GM12878 (cell line): ENCODE measurements around the gene LMO2. TPM values are rescaled to one million over a fixed set of nuclear protein-coding genes. Genes with fewer than 3 reads are reported as not detected.

Source experiments
- ATAC-seq: fragments of 200-7000 bp; cut with Tn5 transposase; 3 replicates; pipeline ENCODE4 v1.9.1; 2020; ENCODE audit warnings: mild to moderate bottlenecking, moderate library complexity
- BruUV-seq: library from RNA; stranded (reverse); fragments of 400-500 nt; replicated peaks from 2 replicates; lab custom pipeline; 2021; lab: Mats Ljungman, UMichigan
- CTCF ChIA-PET: fragments of 300-600 bp; sonication (Branson Sonifier 250); formaldehyde crosslinking; extraction: SDS; loops from one replicate; lab custom pipeline; 2021; ENCODE audit warnings: inconsistent platforms; lab: Yijun Ruan, JAX
- POLR2A ChIA-PET: fragments of 350-600 bp; formaldehyde crosslinking; extraction: SDS; loops from one replicate; lab custom pipeline; 2021; ENCODE audit warnings: inconsistent platforms; lab: Charles Lee
- RAD21 ChIA-PET: fragments of 300-600 bp; sonication (Branson Sonifier 250); formaldehyde crosslinking; loops from one replicate; lab custom pipeline; 2023; ENCODE audit warnings: antibody characterized with exemption; ENCODE audit not compliant: unreplicated experiment; lab: Charles Lee
- SMC1A ChIA-PET: fragments of 300-600 bp; sonication (Branson Sonifier 250); formaldehyde crosslinking; loops from one replicate; lab custom pipeline; 2023; ENCODE audit not compliant: unreplicated experiment, uncharacterized antibody; lab: Charles Lee
- DNase-seq: peaks from one replicate; pipeline ENCODE4 v3.0.0-alpha.2; 2011; ENCODE audit warnings: low read depth, low spot score
- FAIRE-seq: peaks from 3 replicates; lab custom pipeline; 2011; peaks lifted over from hg19 to GRCh38; lab: Jason Lieb, UNC
- H2AFZ ChIP-seq: 2 replicates; pipeline ENCODE4 v1.6.0; 2011; ENCODE audit warnings: low read depth, low read length, control low read depth; ENCODE audit not compliant: control insufficient read depth
- H3K27ac ChIP-seq: 2 replicates; pipeline ENCODE4 v1.5.1; 2011; ENCODE audit warnings: control low read depth; ENCODE audit not compliant: control insufficient read depth, insufficient read depth
- H3K27me3 ChIP-seq, 2 experiments: replicated peaks in 1 of 2; 2 replicates each; pipeline versions ENCODE4 v1.6.0 to v1.6.1; 2011; ENCODE audit warnings: low read length in 1 of 2; ENCODE audit not compliant: control insufficient read depth in 2 of 2, insufficient read depth in 2 of 2
- H3K36me3 ChIP-seq, 2 experiments: 2 replicates each; pipeline ENCODE4 v1.5.1; 2011; ENCODE audit warnings: low read length in 1 of 2; ENCODE audit not compliant: control insufficient read depth in 2 of 2, insufficient read depth in 2 of 2
- H3K4me1 ChIP-seq: 2 replicates; pipeline ENCODE4 v1.6.1; 2011; ENCODE audit warnings: mild to moderate bottlenecking, low read length, moderate library complexity, mixed read lengths; ENCODE audit not compliant: control insufficient read depth, insufficient read depth
- H3K4me2 ChIP-seq: 2 replicates; pipeline ENCODE4 v1.6.0; 2011; ENCODE audit warnings: control low read depth; ENCODE audit not compliant: control insufficient read depth, insufficient read depth
- H3K4me3 ChIP-seq: fragments of 200-600 bp; sonication (generic); 2 replicates; pipeline ENCODE4 v1.5.1; 2016
- H3K79me2 ChIP-seq: 2 replicates; pipeline ENCODE4 v1.6.0; 2011; ENCODE audit warnings: low read length; ENCODE audit not compliant: control insufficient read depth, insufficient read depth
- H3K9ac ChIP-seq: 2 replicates; pipeline ENCODE4 v1.8.0; 2011; ENCODE audit warnings: low read length, control low read depth, mixed read lengths; ENCODE audit not compliant: control insufficient read depth, insufficient read depth
- H3K9me3 ChIP-seq: replicated peaks from 3 replicates; pipeline ENCODE4 v1.5.1; 2011; ENCODE audit warnings: mild to moderate bottlenecking, low read length; ENCODE audit not compliant: control insufficient read depth, insufficient read depth
- H4K20me1 ChIP-seq: 2 replicates; pipeline ENCODE4 v1.6.0; 2011; ENCODE audit not compliant: control insufficient read depth, insufficient read depth
- ATF7 ChIP-seq: fragments of 450-650 bp; IDR thresholded peaks from 2 replicates; pipeline ENCODE4 v1.6.1; 2016; ENCODE audit warnings: low read depth, mild to moderate bottlenecking
- DPF2 ChIP-seq: fragments of 450-650 bp; IDR thresholded peaks from 2 replicates; pipeline ENCODE4 v1.6.1; 2017; ENCODE audit warnings: mild to moderate bottlenecking
- MEF2A ChIP-seq: IDR thresholded peaks from 2 replicates; pipeline ENCODE4 v1.6.1; 2011; ENCODE audit warnings: low read depth, mild to moderate bottlenecking, low read length, moderate library complexity; ENCODE audit not compliant: insufficient read depth
- MXI1 ChIP-seq: fragments of 150-350 bp; IDR thresholded peaks from 2 replicates; pipeline ENCODE4 v1.6.1; 2011; ENCODE audit warnings: low read depth, mild to moderate bottlenecking, inconsistent platforms, low read length, improper control_type of control experiment
- NFXL1 ChIP-seq: fragments of 450-650 bp; IDR thresholded peaks from 2 replicates; pipeline ENCODE4 v1.6.1; 2017; ENCODE audit warnings: antibody characterized with exemption, mild to moderate bottlenecking, borderline replicate concordance
- NFYB ChIP-seq: IDR thresholded peaks from 2 replicates; pipeline ENCODE4 v1.6.1; 2011; ENCODE audit warnings: low read depth, mild to moderate bottlenecking, low read length, improper control_type of control experiment, moderate library complexity; ENCODE audit not compliant: insufficient read depth
- STAT3 ChIP-seq: IDR thresholded peaks from 2 replicates; pipeline ENCODE4 v1.6.1; 2011; ENCODE audit warnings: low read depth, low read length, improper control_type of control experiment
- SUZ12 ChIP-seq: fragments of 200-600 bp; sonication (generic); IDR thresholded peaks from one replicate; pipeline ENCODE4 v1.6.1; 2018; ENCODE audit warnings: antibody characterized with exemption, mild to moderate bottlenecking; ENCODE audit not compliant: unreplicated experiment
- in situ Hi-C: fragments of 300-500 bp; cut with MboI; formaldehyde crosslinking; loops from 9 replicates; pipeline ENCODE4 v1.14.3; 2018; ENCODE audit warnings: mixed read lengths
- intact Hi-C: fragments of 100-400 bp; cut with micrococcal nuclease; formaldehyde crosslinking; loops from one replicate; pipeline ENCODE4 v1.14.2; 2022; ENCODE audit not compliant: unreplicated experiment
- polyA plus RNA-seq, 11 experiments: library from polyadenylated mRNA; depleted of rRNA in 4 of 11; unstranded in 6 of 11; stranded (reverse) in 5 of 11; fragments of >200 nt; fragmentation: Nextera tagmentation in 4 of 11; fragmentation: Illumina TruSeq in 1 of 11; extraction: Ambion mirVana in 4 of 11; extraction: Trizol in 1 of 11; gene quantifications; 1 replicate in 1 of 11; 2 replicates in 10 of 11; pipeline versions ENCODE4 v1.2.1 to v1.2.3, GENCODE V29; 2011 to 2016; ENCODE audit warnings: inconsistent platforms in 2 of 11, missing spikeins in 2 of 11, low read depth in 1 of 11
- total RNA-seq, 4 experiments: library from RNA; depleted of rRNA in 3 of 4; stranded (reverse); fragments of >200 nt in 3 of 4; fragmentation: Illumina TruSeq in 1 of 4; extraction: Trizol in 1 of 4; gene quantifications; 2 replicates each; pipeline versions ENCODE4 v1.2.1 to v1.2.3, GENCODE V29; 2013 to 2021
- TF ChIP-seq, protein P1 (sequence below): fragments of 450-650 bp; IDR thresholded peaks from 2 replicates; pipeline ENCODE4 v1.6.1; 2016; ENCODE audit warnings: mild to moderate bottlenecking
- TF ChIP-seq, protein P2 (sequence below): fragments of 450-650 bp; IDR thresholded peaks from 2 replicates; pipeline ENCODE4 v1.6.1; 2016; ENCODE audit warnings: mild to moderate bottlenecking, moderate library complexity, borderline replicate concordance
- TF ChIP-seq, protein P3 (sequence below): fragments of 450-650 bp; IDR thresholded peaks from 2 replicates; pipeline ENCODE4 v1.6.1; 2017; ENCODE audit warnings: borderline replicate concordance

Gene LMO2
- total and polyA plus RNA-seq, 10 of the 15 experiments (the other 5 are each of a cell fraction or from before 2014, with no cell fraction given) = 0.29 to 1.9 (median 1.1) TPM; not detected in 1

DNA sequence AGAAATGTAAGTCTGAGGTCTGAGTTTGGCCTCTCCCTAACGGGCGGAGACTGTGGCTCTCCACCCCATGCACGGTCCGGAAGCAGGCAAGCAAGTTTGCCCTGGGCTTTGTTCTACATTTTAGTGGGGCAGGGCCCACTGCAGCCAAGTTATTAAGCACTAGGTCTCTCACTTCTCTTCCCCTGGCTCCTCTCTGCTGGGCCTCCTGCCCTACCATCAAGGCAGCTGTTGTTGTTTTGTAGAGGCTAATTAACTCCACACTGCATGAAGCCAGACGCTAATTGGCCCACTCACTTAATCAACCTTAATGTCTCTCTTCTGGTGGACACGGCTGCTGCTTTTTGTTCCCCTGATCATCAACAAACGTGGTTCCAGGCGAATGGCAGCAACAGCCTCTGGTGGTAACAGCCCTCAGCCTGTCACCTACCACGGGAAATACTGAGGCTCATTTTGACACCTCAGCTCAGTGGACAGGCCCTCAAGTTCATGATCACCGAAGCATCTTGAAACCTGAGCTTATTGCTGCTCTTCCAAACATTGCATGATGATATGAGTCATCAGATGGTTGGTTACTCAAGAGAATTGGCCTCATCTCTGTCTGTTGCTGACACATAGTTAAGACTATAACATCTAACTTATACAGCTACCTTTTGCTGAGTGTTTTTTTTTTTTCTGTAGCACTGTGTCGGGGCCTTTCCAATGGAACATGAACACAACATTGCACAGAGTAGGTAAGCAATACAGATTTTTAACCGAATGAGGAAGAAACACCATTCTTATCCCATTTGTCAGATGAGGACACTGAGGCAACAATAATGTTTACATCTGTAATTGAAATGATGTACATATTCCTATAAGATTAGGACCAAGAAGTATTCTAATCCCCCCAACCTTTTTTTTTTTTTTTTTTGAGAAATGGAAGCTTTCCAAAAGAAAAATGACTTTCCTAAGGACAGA, 20.8 kb upstream of the LMO2 start (continued):
- no peak for TF ChIP-seq SUZ12
- peak; percentile 20; the same call in 1 of the 2 replicates for TF ChIP-seq STAT3

DNA sequence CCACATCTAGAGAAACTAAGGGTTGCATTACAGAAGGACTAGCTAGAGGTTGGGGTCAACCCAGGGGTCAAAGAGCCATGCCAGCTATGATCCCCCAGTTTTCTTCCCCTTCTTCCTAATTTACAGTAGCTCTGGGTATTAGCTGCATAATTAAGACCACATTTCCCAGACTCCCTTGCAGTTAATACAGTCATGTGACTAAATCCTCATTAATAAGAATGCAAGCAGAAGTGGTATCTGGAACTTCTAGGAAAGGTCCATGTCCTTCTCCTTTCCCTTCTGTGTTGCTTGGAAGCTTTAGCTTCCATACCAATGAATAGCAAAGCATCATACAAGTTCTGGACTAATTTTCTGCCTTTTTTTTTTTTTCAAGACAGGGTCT, 19.1 kb upstream of the LMO2 start:
- ATAC-seq (no peak), DNase-seq (no peak), FAIRE-seq (no peak)
- H3K36me3 ChIP-seq = no peaks in the 10 kb centered on the region
- H3K4me1 ChIP-seq = peaks cover 17% of the 10 kb centered on the region
- H2AFZ ChIP-seq = no peak overlapping the region
- H4K20me1 ChIP-seq = no peaks in the 10 kb centered on the region
- ChIA-PET POLR2A (interaction anchor here (0.6 to 1.4 kb wide), 2 partner anchors 15 to 40 kb away, joined by 4 read pairs; no protein-coding TSS in a partner anchor), RAD21 (no interaction called here), SMC1A (interaction anchor here (0.9 to 1.5 kb wide), 5 partner anchors 11 to 60 kb away, joined by 3 to 8 read pairs (median 4); no protein-coding TSS in a partner anchor), CTCF (interaction anchor here (0.6 to 1.6 kb wide), 6 partner anchors 15 to 103 kb away, joined by 3 to 4 read pairs (median 3); partner anchors contain the start of gene LMO2)
- no peak overlapping the region for H3K4me2 ChIP-seq
- no peak overlapping the region for H3K9ac ChIP-seq
- intact Hi-C loops = loop anchor here (5.0 kb wide), 1 partner anchor 44 kb away; no protein-coding TSS in a partner anchor
- peaks cover 3% of the 10 kb centered on the region; the same call in 1 of the 3 replicates for H3K9me3 ChIP-seq
- H3K79me2 ChIP-seq = no peaks in the 10 kb centered on the region
- no peak overlapping the region for H3K27ac ChIP-seq
- H3K27me3 ChIP-seq = no peaks in the 10 kb centered on the region
- no peak overlapping the region for H3K4me3 ChIP-seq
- in situ Hi-C loops = no loop called here
- no TSS peak for BruUV-seq
- TF ChIP-seq NFXL1 (no peak), DPF2 (no peak), NFYB (no peak), MXI1 (no peak), MEF2A (no peak), ATF7 (no peak)
- TF ChIP-seq, protein P1, sequence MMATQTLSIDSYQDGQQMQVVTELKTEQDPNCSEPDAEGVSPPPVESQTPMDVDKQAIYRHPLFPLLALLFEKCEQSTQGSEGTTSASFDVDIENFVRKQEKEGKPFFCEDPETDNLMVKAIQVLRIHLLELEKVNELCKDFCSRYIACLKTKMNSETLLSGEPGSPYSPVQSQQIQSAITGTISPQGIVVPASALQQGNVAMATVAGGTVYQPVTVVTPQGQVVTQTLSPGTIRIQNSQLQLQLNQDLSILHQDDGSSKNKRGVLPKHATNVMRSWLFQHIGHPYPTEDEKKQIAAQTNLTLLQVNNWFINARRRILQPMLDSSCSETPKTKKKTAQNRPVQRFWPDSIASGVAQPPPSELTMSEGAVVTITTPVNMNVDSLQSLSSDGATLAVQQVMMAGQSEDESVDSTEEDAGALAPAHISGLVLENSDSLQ = no peak
- TF ChIP-seq, protein P2, sequence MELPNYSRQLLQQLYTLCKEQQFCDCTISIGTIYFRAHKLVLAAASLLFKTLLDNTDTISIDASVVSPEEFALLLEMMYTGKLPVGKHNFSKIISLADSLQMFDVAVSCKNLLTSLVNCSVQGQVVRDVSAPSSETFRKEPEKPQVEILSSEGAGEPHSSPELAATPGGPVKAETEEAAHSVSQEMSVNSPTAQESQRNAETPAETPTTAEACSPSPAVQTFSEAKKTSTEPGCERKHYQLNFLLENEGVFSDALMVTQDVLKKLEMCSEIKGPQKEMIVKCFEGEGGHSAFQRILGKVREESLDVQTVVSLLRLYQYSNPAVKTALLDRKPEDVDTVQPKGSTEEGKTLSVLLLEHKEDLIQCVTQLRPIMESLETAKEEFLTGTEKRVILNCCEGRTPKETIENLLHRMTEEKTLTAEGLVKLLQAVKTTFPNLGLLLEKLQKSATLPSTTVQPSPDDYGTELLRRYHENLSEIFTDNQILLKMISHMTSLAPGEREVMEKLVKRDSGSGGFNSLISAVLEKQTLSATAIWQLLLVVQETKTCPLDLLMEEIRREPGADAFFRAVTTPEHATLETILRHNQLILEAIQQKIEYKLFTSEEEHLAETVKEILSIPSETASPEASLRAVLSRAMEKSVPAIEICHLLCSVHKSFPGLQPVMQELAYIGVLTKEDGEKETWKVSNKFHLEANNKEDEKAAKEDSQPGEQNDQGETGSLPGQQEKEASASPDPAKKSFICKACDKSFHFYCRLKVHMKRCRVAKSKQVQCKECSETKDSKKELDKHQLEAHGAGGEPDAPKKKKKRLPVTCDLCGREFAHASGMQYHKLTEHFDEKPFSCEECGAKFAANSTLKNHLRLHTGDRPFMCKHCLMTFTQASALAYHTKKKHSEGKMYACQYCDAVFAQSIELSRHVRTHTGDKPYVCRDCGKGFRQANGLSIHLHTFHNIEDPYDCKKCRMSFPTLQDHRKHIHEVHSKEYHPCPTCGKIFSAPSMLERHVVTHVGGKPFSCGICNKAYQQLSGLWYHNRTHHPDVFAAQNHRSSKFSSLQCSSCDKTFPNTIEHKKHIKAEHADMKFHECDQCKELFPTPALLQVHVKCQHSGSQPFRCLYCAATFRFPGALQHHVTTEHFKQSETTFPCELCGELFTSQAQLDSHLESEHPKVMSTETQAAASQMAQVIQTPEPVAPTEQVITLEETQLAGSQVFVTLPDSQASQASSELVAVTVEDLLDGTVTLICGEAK = no peak
- TF ChIP-seq, protein P3, sequence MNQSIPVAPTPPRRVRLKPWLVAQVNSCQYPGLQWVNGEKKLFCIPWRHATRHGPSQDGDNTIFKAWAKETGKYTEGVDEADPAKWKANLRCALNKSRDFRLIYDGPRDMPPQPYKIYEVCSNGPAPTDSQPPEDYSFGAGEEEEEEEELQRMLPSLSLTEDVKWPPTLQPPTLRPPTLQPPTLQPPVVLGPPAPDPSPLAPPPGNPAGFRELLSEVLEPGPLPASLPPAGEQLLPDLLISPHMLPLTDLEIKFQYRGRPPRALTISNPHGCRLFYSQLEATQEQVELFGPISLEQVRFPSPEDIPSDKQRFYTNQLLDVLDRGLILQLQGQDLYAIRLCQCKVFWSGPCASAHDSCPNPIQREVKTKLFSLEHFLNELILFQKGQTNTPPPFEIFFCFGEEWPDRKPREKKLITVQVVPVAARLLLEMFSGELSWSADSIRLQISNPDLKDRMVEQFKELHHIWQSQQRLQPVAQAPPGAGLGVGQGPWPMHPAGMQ = no peak
